WERI-Rb-1 (cell line): ENCODE results near the gene DCAF15.

Source experiments
- DNase-seq: peaks from one replicate; pipeline ENCODE4 v3.0.0-alpha.2; 2020
- H3K27ac ChIP-seq: fragments of 250-450 bp; sonication (Bioruptor Pico); 2 replicates; pipeline ENCODE4 v1.5.1; 2020; ENCODE audit warnings: mild to moderate bottlenecking, moderate library complexity
- H3K27me3 ChIP-seq: fragments of 250-450 bp; sonication (Bioruptor Pico); 2 replicates; pipeline ENCODE4 v1.5.1; 2021; ENCODE audit warnings: mild to moderate bottlenecking, low read depth, moderate library complexity; ENCODE audit not compliant: insufficient read depth, severe bottlenecking
- H3K36me3 ChIP-seq: fragments of 250-450 bp; sonication (Bioruptor Pico); 2 replicates; pipeline ENCODE4 v1.5.1; 2020; ENCODE audit warnings: mild to moderate bottlenecking, moderate library complexity
- H3K4me3 ChIP-seq: 2 replicates; pipeline ENCODE4 v1.5.1; 2011; ENCODE audit warnings: low read depth, mild to moderate bottlenecking, control low read depth, low read length
- H3K9me3 ChIP-seq: fragments of 250-450 bp; sonication (Bioruptor Pico); 2 replicates; pipeline ENCODE4 v1.5.1; 2021; ENCODE audit warnings: mild to moderate bottlenecking, moderate library complexity; ENCODE audit not compliant: severe bottlenecking
- CTCF ChIP-seq: IDR thresholded peaks from 2 replicates; pipeline ENCODE4 v1.5.1; 2011; ENCODE audit warnings: low read depth, mild to moderate bottlenecking, control low read depth, inconsistent platforms, low read length

The DCAF15 gene

DNA sequence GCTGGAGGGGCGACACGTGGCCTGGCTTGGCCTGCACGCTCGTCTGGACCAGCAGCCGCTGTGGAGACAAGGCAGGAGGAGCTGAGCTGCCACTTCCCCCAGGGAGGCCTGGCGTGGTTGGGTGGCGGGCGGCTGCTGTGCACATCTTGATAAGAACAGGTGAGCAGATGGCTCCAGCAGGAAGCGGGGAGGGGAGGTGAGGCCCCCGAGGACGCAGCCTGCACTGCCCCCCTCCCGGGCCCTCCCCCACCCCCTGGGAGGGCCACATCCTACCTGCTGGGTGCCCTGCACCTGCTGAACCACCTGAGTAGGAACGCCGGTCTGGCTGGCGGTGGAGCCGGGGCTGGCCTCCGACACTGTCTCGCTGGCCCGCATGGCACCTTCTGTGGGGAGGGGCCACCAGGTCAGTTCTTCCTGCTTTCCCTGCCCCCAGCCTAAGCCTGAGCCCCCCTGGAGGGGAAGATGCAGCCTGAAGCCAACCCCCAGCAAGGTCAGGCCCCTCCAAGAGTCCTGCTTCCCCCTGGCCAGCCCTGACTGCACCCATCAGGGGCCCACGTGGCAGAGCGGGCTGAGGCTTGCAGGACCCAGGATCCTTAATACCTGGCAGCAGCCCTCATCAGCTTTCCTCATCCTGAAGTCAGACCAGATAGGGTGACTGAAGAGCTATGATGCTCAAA, 31.0 kb downstream of the DCAF15 start:
- peak; percentile 85 for DNase-seq
- TF ChIP-seq CTCF: no peak
- peaks cover 17% of the 10 kb centered on the region for H3K36me3 ChIP-seq
- peak overlapping the region; percentile 72 for H3K27ac ChIP-seq
- H3K4me3 ChIP-seq: no peak overlapping the region
- H3K9me3 ChIP-seq: no peaks in the 10 kb centered on the region
- no peaks in the 10 kb centered on the region for H3K27me3 ChIP-seq

GRCh38 chr19:13984186-13984585, 31.9 kb downstream of the DCAF15 start:
- H3K4me3 ChIP-seq: no peak overlapping the region
- peak overlapping the region; percentile 34 for H3K27ac ChIP-seq
- peaks cover 17% of the 10 kb centered on the region for H3K36me3 ChIP-seq
- H3K27me3 ChIP-seq: no peaks in the 10 kb centered on the region
- no peaks in the 10 kb centered on the region for H3K9me3 ChIP-seq
- DNase-seq: peak; percentile 55
- TF ChIP-seq CTCF: no peak

DNA sequence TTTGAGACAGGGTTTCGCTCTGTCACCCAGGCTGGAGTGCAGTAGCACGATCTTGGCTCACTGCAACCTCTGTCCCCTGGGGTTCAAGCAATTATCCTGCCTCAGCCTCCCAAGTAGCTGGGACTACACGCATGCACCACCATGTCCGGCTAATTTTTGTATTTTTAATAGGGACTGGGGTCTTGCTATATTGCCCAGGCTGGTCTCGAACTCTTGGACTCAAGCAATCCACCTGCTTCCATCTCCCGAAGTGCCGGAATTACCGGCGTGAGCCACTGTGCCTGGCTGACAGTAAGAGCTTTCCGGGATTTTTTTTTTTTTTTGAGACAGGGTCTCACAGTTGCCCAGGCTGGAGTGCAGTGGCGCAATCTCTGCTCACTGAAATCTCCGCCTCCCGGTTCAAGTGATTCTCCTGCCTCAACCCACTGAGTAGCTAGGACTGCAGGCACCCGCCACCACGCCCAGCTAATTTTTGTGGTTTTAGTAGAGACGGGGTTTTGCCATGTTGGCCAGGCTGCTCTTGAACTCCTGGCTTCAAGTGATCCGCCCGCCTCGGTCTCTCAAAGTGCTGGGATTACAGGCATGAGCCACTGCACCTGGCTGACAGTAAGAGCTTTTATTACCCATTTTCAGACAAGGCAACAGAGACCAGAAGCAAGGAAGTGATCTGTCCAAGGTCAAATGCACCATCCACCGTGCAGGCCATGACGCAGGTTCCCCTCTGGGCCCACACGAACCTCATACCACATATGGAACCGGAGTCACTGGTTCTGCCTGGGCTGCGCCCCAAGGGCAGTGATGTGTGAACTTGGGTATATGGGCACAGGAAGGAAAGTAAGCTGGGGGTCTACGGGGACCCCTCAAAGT, 32.8 kb downstream of the DCAF15 start:
- TF ChIP-seq CTCF: no peak
- peak overlapping the region; percentile 34; the same call in 1 of the 2 replicates for H3K27ac ChIP-seq
- no peak overlapping the region for H3K4me3 ChIP-seq
- DNase-seq: no peak
- H3K36me3 ChIP-seq: peaks cover 19% of the 10 kb centered on the region
- H3K27me3 ChIP-seq: no peaks in the 10 kb centered on the region
- no peaks in the 10 kb centered on the region for H3K9me3 ChIP-seq

GRCh38 chr19:13985771-13986347, 33.5 kb downstream of the DCAF15 start:
- TF ChIP-seq CTCF: no peak
- Histone ChIP-seq H3K4me3 (no peak overlapping the region), H3K27me3 (no peaks in the 10 kb centered on the region), H3K27ac (peak overlapping the region; percentile 50), H3K36me3 (peaks cover 17% of the 10 kb centered on the region), H3K9me3 (no peaks in the 10 kb centered on the region)
- peak; percentile 27 for DNase-seq

- Histone ChIP-seq H3K4me3 (no peak overlapping the region), H3K9me3 (no peaks in the 10 kb centered on the region), H3K27ac (peak overlapping the region; percentile 50), H3K27me3 (no peaks in the 10 kb centered on the region), H3K36me3 (peaks cover 20% of the 10 kb centered on the region)
- no peak for DNase-seq
- TF ChIP-seq CTCF: no peak
Observed at GRCh38 chr19:13986348-13986904, 34.1 kb downstream of the DCAF15 start.
